HG03135 (cell line): ENCODE data around the gene ZNF223.

Experiments
- ATAC-seq: cut with Tn5 transposase; IDR thresholded peaks from one replicate; pipeline ENCODE4 v1.9.1; 2021; ENCODE audit warnings: mild to moderate bottlenecking, moderate library complexity; ENCODE audit not compliant: unreplicated experiment

Gene ZNF223

GRCh38 chr19:44071824-44072542 is 20.1 kb downstream of the ZNF223 start, which contains the start of gene ZNF284:
Gene ZNF284 (plus strand): TSS chr19:44072159. CDS start chr19:44076390, 4,231 bp downstream.
- ATAC-seq: peak; percentile 91

- peak; percentile 14 for ATAC-seq
These were observed 20.9 kb downstream of the ZNF223 start for GRCh38 chr19:44072543-44073401.

- no peak for ATAC-seq
These were observed 24.5 kb downstream of the ZNF223 start for GRCh38 chr19:44076325-44076724.

- ATAC-seq: no peak
These were observed 40.3 kb downstream of the ZNF223 start for GRCh38 chr19:44092108-44092507.

GRCh38 chr19:44093931-44094765 is 42.3 kb downstream of the ZNF223 start, which contains the start of gene ZNF224:
Gene ZNF224 (plus strand): TSS chr19:44094361. CDS start chr19:44097874, 3,513 bp downstream.
- peak; percentile 84 for ATAC-seq

GRCh38 chr19:44107751-44108150 is 55.9 kb downstream of the ZNF223 start:
- no peak for ATAC-seq

GRCh38 chr19:44109458-44109857 is 57.6 kb downstream of the ZNF223 start:
- ATAC-seq: no peak

- ATAC-seq: no peak
These were observed 60.2 kb downstream of the ZNF223 start for GRCh38 chr19:44111910-44112463.

- ATAC-seq: no peak
These were observed 60.9 kb downstream of the ZNF223 start for GRCh38 chr19:44112802-44113137.

- ATAC-seq: peak; percentile 94
These were observed 61.4 kb downstream of the ZNF223 start, which contains the start of gene ZNF225 for GRCh38 chr19:44113138-44113783. Gene ZNF225 (plus strand): TSS chr19:44113399. CDS start chr19:44115828, 2,429 bp downstream.

GRCh38 chr19:44113784-44114390 is 62.1 kb downstream of the ZNF223 start:
- no peak for ATAC-seq
